Glutamatergic neuron (in vitro differentiated cells): Measurements from ENCODE around the gene GFER. TPM values are rescaled to one million over a fixed set of nuclear protein-coding genes. Genes with fewer than 3 reads are reported as not detected.
A peak's percentile ranks its signal among the peaks of the same experiment; 100 is the strongest.

Experiments used
- DNase-seq: peaks from one replicate; pipeline ENCODE4 v3.0.0; 2022
- H3K27ac Mint-ChIP-seq: one replicate; pipeline ENCODE4 v1.8.0; 2020; ENCODE audit warnings: mild to moderate bottlenecking, mixed read lengths, inconsistent platforms; ENCODE audit not compliant: unreplicated experiment
- H3K27me3 Mint-ChIP-seq: one replicate; pipeline ENCODE4 v1.8.0; 2020; ENCODE audit warnings: mild to moderate bottlenecking, moderate library complexity, mixed read lengths, inconsistent platforms; ENCODE audit not compliant: unreplicated experiment
- H3K36me3 Mint-ChIP-seq: one replicate; pipeline ENCODE4 v1.8.0; 2020; ENCODE audit warnings: mild to moderate bottlenecking, mixed read lengths, inconsistent platforms; ENCODE audit not compliant: unreplicated experiment
- H3K4me1 Mint-ChIP-seq: one replicate; pipeline ENCODE4 v1.8.0; 2020; ENCODE audit warnings: mild to moderate bottlenecking, low read depth, mixed read lengths, inconsistent platforms; ENCODE audit not compliant: unreplicated experiment
- H3K4me3 Mint-ChIP-seq: one replicate; pipeline ENCODE4 v1.8.0; 2020; ENCODE audit warnings: mild to moderate bottlenecking, mixed read lengths, inconsistent platforms; ENCODE audit not compliant: unreplicated experiment
- H3K9me3 Mint-ChIP-seq: one replicate; pipeline ENCODE4 v1.8.0; 2020; ENCODE audit warnings: mild to moderate bottlenecking, moderate library complexity, mixed read lengths, inconsistent platforms; ENCODE audit not compliant: unreplicated experiment
- CTCF ChIP-seq: fragments of 200-600 bp; sonication (generic); IDR thresholded peaks from one replicate; pipeline ENCODE4 v1.5.0; 2021; ENCODE audit not compliant: partially characterized antibody, unreplicated experiment
- total RNA-seq: library from RNA; stranded (reverse); fragmentation: NEBNext Ultra II Directional; extraction: Animal tissue kit (Norgen Biotek cat#: 25700); gene quantifications from one replicate; pipeline ENCODE4 v1.2.1, GENCODE V29; 2021; ENCODE audit not compliant: unreplicated experiment

The GFER gene
- total RNA-seq, 1 donor from 2014 or later: 26.0 TPM

DNA sequence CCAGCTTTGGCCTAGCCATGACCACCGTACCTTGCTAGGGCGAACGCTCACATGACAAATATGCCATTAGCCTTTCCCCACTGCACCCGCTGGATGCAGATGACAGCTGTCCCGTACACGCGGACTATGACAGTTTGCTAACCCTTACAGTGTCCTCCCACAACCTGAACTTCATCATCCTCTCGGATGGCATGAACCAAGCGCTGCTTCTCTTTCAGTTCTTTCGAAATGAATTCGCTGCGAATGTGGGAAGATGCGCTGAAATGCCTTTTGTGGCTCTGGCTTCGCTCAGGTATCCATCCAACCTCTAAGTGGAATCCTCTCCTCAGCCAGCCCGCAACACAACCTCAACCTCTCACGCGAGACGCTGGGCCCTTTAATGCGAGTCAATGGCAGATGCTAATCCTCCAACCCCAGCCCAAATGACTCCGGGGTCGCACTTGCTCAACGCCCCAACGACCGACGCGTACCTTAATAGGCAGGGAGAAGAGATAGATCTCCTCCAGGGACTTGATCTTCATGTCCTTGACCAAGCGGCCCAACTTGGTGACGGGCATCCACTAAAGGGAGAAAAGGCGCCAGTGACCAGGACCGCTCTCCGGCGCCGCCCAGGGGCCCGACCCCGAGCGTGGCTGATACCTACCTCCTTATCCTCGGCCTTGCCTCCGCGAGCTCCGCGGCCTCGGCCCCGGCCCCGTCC, 20.0 kb upstream of the GFER start:
- no peak for TF ChIP-seq CTCF
- Mint-ChIP-seq H3K27me3 (peaks cover 13% of the 10 kb centered on the region), H3K4me1 (peaks cover 18% of the 10 kb centered on the region), H3K36me3 (no peaks in the 10 kb centered on the region), H3K9me3 (peaks cover 19% of the 10 kb centered on the region), H3K27ac (peak overlapping the region; percentile 98), H3K4me3 (peak overlapping the region; percentile 91)
- DNase-seq: peak; percentile 71

- peaks cover 18% of the 10 kb centered on the region for H3K4me1 Mint-ChIP-seq
- no peak for TF ChIP-seq CTCF
- peak; percentile 98 for DNase-seq
- H3K27ac Mint-ChIP-seq: peak within 1 kb of the TSS; percentile 98
- peaks cover 11% of the 10 kb centered on the region for H3K27me3 Mint-ChIP-seq
- H3K36me3 Mint-ChIP-seq: no peaks in the 10 kb centered on the region
- peak within 1 kb of the TSS; percentile 95 for H3K4me3 Mint-ChIP-seq
- peaks cover 19% of the 10 kb centered on the region for H3K9me3 Mint-ChIP-seq
These were observed 19.2 kb upstream of the GFER start, which contains the start of gene RPS2 for GRCh38 chr16:1964506-1965395. Gene RPS2, minus strand, starts transcription at chr16:1964826. Its CDS starts 201 bp downstream, at chr16:1964625.

GRCh38 chr16:1965396-1966001, 18.5 kb upstream of the GFER start:
- Mint-ChIP-seq H3K36me3 (no peaks in the 10 kb centered on the region), H3K4me1 (peaks cover 15% of the 10 kb centered on the region), H3K27me3 (peaks cover 14% of the 10 kb centered on the region), H3K9me3 (peaks cover 14% of the 10 kb centered on the region), H3K4me3 (peak overlapping the region; percentile 95), H3K27ac (peak overlapping the region; percentile 89)
- no peak for DNase-seq
- no peak for TF ChIP-seq CTCF

GRCh38 chr16:1966460-1966859, 17.5 kb upstream of the GFER start, which contains the start of gene RNF151:
Gene RNF151, plus strand, starts transcription at chr16:1966856. Its CDS starts 26 bp downstream, at chr16:1966882.
- Mint-ChIP-seq H3K4me3 (peak within 1 kb of the TSS; percentile 95), H3K9me3 (peaks cover 12% of the 10 kb centered on the region), H3K36me3 (no peaks in the 10 kb centered on the region), H3K27ac (no peak within 1 kb of the TSS), H3K4me1 (peaks cover 9% of the 10 kb centered on the region), H3K27me3 (peaks cover 12% of the 10 kb centered on the region)
- DNase-seq: no peak
- TF ChIP-seq CTCF: no peak
